ENCODE results near the gene PSMD1.

The PSMD1 gene

GRCh38 chr2:231100990-231101389 lies 44.3 kb downstream of the PSMD1 start:
- Histone ChIP-seq H3K4me1 (ENCODE audit: low read length) (no peaks in the 10 kb centered on the region; the same call in 1 of the 2 replicates), H3K27me3 (ENCODE audit: low read depth, low read length) (no peaks in the 10 kb centered on the region), H3K9me3 (ENCODE audit: insufficient read depth, low read length) (no peaks in the 10 kb centered on the region), H4K20me1 (ENCODE audit: insufficient read depth, low read length) (no peaks in the 10 kb centered on the region), H3K79me2 (ENCODE audit: low read length) (no peaks in the 10 kb centered on the region), H3K4me2 (ENCODE audit: low read length) (no peak overlapping the region), H3K36me3 (replicated peaks; ENCODE audit: low read depth, low read length) (no peaks in the 10 kb centered on the region), H3K4me3 (ENCODE audit: low read length) (no peak overlapping the region), H2AFZ (ENCODE audit: low read depth, low read length) (no peak overlapping the region), H3K9ac (ENCODE audit: low read length) (no peak overlapping the region), H3K27ac (ENCODE audit: low read length) (no peak overlapping the region)
- TF ChIP-seq EZH2phosphoT487 (IDR thresholded peaks at IDR 0.05; ENCODE audit: low read depth) (no peak), CTCF (IDR thresholded peaks at IDR 0.05; ENCODE audit: low read depth, low read length) (no peak)

GRCh38 chr2:231102772-231103171 lies 46.1 kb downstream of the PSMD1 start:
- Histone ChIP-seq H3K4me3 (ENCODE audit: low read length) (no peak overlapping the region), H3K79me2 (ENCODE audit: low read length) (no peaks in the 10 kb centered on the region), H2AFZ (ENCODE audit: low read depth, low read length) (no peak overlapping the region), H3K4me2 (ENCODE audit: low read length) (no peak overlapping the region), H4K20me1 (ENCODE audit: insufficient read depth, low read length) (no peaks in the 10 kb centered on the region), H3K27me3 (ENCODE audit: low read depth, low read length) (no peaks in the 10 kb centered on the region), H3K27ac (ENCODE audit: low read length) (no peak overlapping the region), H3K4me1 (ENCODE audit: low read length) (no peaks in the 10 kb centered on the region; the same call in 1 of the 2 replicates), H3K9me3 (ENCODE audit: insufficient read depth, low read length) (no peaks in the 10 kb centered on the region), H3K9ac (ENCODE audit: low read length) (no peak overlapping the region), H3K36me3 (replicated peaks; ENCODE audit: low read depth, low read length) (no peaks in the 10 kb centered on the region)
- TF ChIP-seq CTCF (IDR thresholded peaks at IDR 0.05; ENCODE audit: low read depth, low read length): no peak
- TF ChIP-seq EZH2phosphoT487 (IDR thresholded peaks at IDR 0.05; ENCODE audit: low read depth): no peak

- H3K4me3 ChIP-seq (ENCODE audit: low read length): no peak overlapping the region
- H3K4me1 ChIP-seq (ENCODE audit: low read length): no peaks in the 10 kb centered on the region; the same call in 1 of the 2 replicates
- no peak overlapping the region for H3K9ac ChIP-seq (ENCODE audit: low read length)
- H3K79me2 ChIP-seq (ENCODE audit: low read length): no peaks in the 10 kb centered on the region
- H3K27ac ChIP-seq (ENCODE audit: low read length): no peak overlapping the region
- no peak overlapping the region for H3K4me2 ChIP-seq (ENCODE audit: low read length)
- H3K9me3 ChIP-seq (ENCODE audit: insufficient read depth, low read length): no peaks in the 10 kb centered on the region
- H2AFZ ChIP-seq (ENCODE audit: low read depth, low read length): no peak overlapping the region
- peaks cover under 1% of the 10 kb centered on the region for H3K36me3 ChIP-seq (replicated peaks; ENCODE audit: low read depth, low read length)
- no peak for TF ChIP-seq EZH2phosphoT487 (IDR thresholded peaks at IDR 0.05; ENCODE audit: low read depth)
- peak; percentile 66 for TF ChIP-seq CTCF (IDR thresholded peaks at IDR 0.05; ENCODE audit: low read depth, low read length)
- no peaks in the 10 kb centered on the region for H3K27me3 ChIP-seq (ENCODE audit: low read depth, low read length)
- no peaks in the 10 kb centered on the region for H4K20me1 ChIP-seq (ENCODE audit: insufficient read depth, low read length)
These were observed 47.5 kb downstream of the PSMD1 start for GRCh38 chr2:231104115-231104713.

- Histone ChIP-seq H3K27ac (ENCODE audit: low read length) (no peak overlapping the region), H2AFZ (ENCODE audit: low read depth, low read length) (no peak overlapping the region), H3K79me2 (ENCODE audit: low read length) (no peaks in the 10 kb centered on the region), H3K4me1 (ENCODE audit: low read length) (no peaks in the 10 kb centered on the region), H4K20me1 (ENCODE audit: insufficient read depth, low read length) (no peaks in the 10 kb centered on the region), H3K9ac (ENCODE audit: low read length) (no peak overlapping the region), H3K4me2 (ENCODE audit: low read length) (no peak overlapping the region), H3K36me3 (replicated peaks; ENCODE audit: low read depth, low read length) (peaks cover 9% of the 10 kb centered on the region), H3K9me3 (ENCODE audit: insufficient read depth, low read length) (no peaks in the 10 kb centered on the region), H3K27me3 (ENCODE audit: low read depth, low read length) (no peaks in the 10 kb centered on the region), H3K4me3 (ENCODE audit: low read length) (no peak overlapping the region)
- no peak for TF ChIP-seq CTCF (IDR thresholded peaks at IDR 0.05; ENCODE audit: low read depth, low read length)
These were observed 53.9 kb downstream of the PSMD1 start for GRCh38 chr2:231110551-231110950.

Data from OCI-LY3 (cell line).